Mesendoderm (in vitro differentiated cells): ENCODE results near the gene PCNT.

ENCODE experiments used
- DNase-seq: peaks from one replicate; pipeline ENCODE4 v3.0.0; 2013
- H2AK5ac ChIP-seq: 2 replicates; pipeline ENCODE4 v1.6.1; 2013; ENCODE audit warnings: low read length, inconsistent platforms
- H2BK120ac ChIP-seq: 2 replicates; pipeline ENCODE4 v1.6.1; 2013; ENCODE audit warnings: low read depth, mild to moderate bottlenecking, low read length, moderate library complexity, mixed read lengths
- H2BK15ac ChIP-seq: replicated peaks from 2 replicates; pipeline ENCODE4 v1.6.1; 2013; ENCODE audit warnings: low read depth, mild to moderate bottlenecking, moderate library complexity
- H2BK5ac ChIP-seq: 2 replicates; pipeline ENCODE4 v1.6.1; 2013; ENCODE audit warnings: low read length, inconsistent platforms
- H3K18ac ChIP-seq: 2 replicates; pipeline ENCODE4 v1.6.1; 2013; ENCODE audit warnings: mild to moderate bottlenecking, low read length, mixed read lengths
- H3K23ac ChIP-seq: one replicate; pipeline ENCODE4 v1.6.1; 2013; ENCODE audit warnings: low read length
- H3K27ac ChIP-seq: 2 replicates; pipeline ENCODE4 v1.5.1; 2013; ENCODE audit warnings: low read depth, mild to moderate bottlenecking, inconsistent platforms, low read length, moderate library complexity
- H3K27me3 ChIP-seq: 2 replicates; pipeline ENCODE4 v1.6.1; 2013; ENCODE audit warnings: low read length, control low read depth, mild to moderate bottlenecking, inconsistent platforms; ENCODE audit not compliant: insufficient read depth, poor library complexity
- H3K36me3 ChIP-seq: 2 replicates; pipeline ENCODE4 v1.6.1; 2013; ENCODE audit warnings: low read length, inconsistent platforms; ENCODE audit not compliant: control insufficient read depth, insufficient read depth
- H3K4ac ChIP-seq: one replicate; pipeline ENCODE4 v1.6.1; 2013; ENCODE audit warnings: low read depth, mild to moderate bottlenecking, low read length, moderate library complexity
- H3K4me1 ChIP-seq: 2 replicates; pipeline ENCODE4 v1.6.1; 2013; ENCODE audit warnings: low read depth, low read length, inconsistent platforms; ENCODE audit not compliant: control insufficient read depth
- H3K4me2 ChIP-seq: 2 replicates; pipeline ENCODE4 v1.6.1; 2013; ENCODE audit warnings: low read length
- H3K4me3 ChIP-seq: 2 replicates; pipeline ENCODE4 v1.5.1; 2013; ENCODE audit warnings: mild to moderate bottlenecking, low read length
- H3K56ac ChIP-seq: one replicate; pipeline ENCODE4 v1.6.1; 2013; ENCODE audit warnings: low read length
- H3K79me1 ChIP-seq: 2 replicates; pipeline ENCODE4 v1.6.1; 2013; ENCODE audit warnings: low read length, inconsistent platforms
- H3K79me2 ChIP-seq: 2 replicates; pipeline ENCODE4 v1.6.1; 2013; ENCODE audit warnings: mild to moderate bottlenecking, low read length; ENCODE audit not compliant: control insufficient read depth, insufficient read depth
- H3K9ac ChIP-seq: 2 replicates; pipeline ENCODE4 v1.6.1; 2013; ENCODE audit warnings: low read length, inconsistent platforms
- H4K5ac ChIP-seq: one replicate; pipeline ENCODE4 v1.6.1; 2013; ENCODE audit warnings: low read length
- H4K8ac ChIP-seq: one replicate; pipeline ENCODE4 v1.6.1; 2013; ENCODE audit warnings: low read depth, mild to moderate bottlenecking, control low read depth, low read length, moderate library complexity
- WGBS: extraction: QIAGEN DNeasy Blood & Tissue Kit; methylation state at CpG from one replicate; pipeline ENCODE4 v1.1.7; 2013; ENCODE audit warnings: low lambda C conversion rate, missing lambda C conversion rate; ENCODE audit not compliant: insufficient coverage; ENCODE audit errors: extremely low coverage; 5-methylcytosine and 5-hydroxymethylcytosine counted together

PCNT gene

DNA sequence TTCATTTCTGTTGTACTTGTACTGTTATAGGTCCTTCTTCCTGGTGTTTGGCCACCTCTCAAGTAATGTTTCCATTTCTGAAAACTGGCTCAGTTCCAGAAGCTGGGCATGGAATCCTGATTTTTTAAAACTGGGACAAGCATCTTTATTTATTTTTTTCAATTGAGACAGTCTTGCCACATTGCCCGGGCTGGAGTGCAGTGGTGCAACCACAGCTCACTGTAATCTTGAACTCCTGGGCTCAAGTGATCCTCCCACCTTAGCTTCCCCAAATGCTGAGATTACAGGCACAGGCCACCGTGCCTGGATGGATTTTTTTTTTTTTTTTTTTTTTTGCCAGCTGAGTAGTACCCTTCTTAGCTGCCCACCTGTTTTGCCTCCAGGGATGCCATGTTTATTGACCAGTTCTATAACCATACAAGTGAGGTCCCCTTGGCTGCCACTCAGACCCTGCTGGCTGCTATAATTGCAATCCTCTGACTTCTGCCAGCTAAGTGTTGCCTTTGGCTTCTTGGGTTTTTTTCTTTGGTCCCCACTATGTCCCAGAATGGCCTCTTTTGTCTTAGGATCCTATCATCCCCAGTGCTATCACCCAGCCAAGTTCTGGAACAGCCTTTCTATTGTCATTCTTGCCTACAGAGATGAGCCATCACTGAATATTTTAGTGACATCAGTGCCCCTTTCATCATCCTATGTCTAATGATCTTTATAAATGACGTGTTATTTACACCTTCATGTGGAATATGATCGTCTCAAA lies 130.9 kb downstream of the PCNT start:
- no peak for DNase-seq
- no peak overlapping the region for H3K4me2 ChIP-seq
- H3K79me2 ChIP-seq = peaks cover 6% of the 10 kb centered on the region
- no peak overlapping the region for H2BK15ac ChIP-seq
- no peak overlapping the region for H3K4me3 ChIP-seq
- H3K79me1 ChIP-seq = peaks cover 12% of the 10 kb centered on the region
- H2BK5ac ChIP-seq = no peak overlapping the region
- H2BK120ac ChIP-seq = no peak overlapping the region
- H2AK5ac ChIP-seq = no peak overlapping the region
- H3K23ac ChIP-seq = no peak overlapping the region
- no peak overlapping the region for H3K18ac ChIP-seq
- no peaks in the 10 kb centered on the region for H3K36me3 ChIP-seq
- WGBS = no CpG with 5 or more reads among the region's 4 CpGs
- no peak overlapping the region for H4K5ac ChIP-seq
- no peak overlapping the region for H3K27ac ChIP-seq
- H3K4ac ChIP-seq = no peak overlapping the region
- H4K8ac ChIP-seq = no peak overlapping the region
- no peak overlapping the region for H3K9ac ChIP-seq
- no peak overlapping the region for H3K56ac ChIP-seq
- peaks cover 2% of the 10 kb centered on the region for H3K4me1 ChIP-seq
- no peaks in the 10 kb centered on the region for H3K27me3 ChIP-seq

DNA sequence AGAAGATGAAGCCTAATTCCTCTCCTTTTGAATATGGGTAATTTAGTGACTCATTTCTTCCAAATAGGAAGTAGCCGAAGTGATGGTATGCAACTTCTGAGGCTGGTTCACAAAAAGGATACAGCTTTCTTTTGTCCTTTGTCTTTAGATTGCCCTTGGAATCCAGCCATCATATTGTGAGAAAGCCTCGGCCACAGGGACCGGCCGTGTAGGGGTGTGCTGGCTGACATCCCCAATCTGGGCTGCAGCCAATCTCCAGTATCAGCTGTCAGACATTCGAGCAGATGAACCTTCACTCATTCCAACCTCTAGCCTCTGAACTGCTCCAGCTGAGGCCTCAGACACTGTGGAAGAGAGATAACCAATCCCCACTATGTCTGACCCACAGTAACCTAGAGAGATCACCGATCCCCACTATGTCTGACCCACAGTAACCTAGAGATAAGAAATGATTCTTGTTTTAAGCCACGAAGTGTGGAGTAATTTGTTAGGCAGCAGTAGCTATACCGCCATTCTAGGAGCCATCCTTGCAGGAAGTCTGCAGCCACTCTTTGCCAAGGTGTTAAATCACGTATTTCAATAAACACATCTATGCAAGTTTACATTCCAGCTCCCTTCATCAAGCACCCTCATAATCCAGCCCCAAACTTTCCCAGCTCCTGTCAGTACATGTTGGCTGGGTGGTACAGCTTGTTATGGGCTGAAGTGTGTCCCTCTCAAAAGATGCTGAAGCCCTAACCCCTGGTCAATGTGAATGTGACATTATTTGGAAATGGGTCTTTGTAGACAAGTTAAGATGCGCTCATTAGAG lies 131.8 kb downstream of the PCNT start:
- H4K8ac ChIP-seq = no peak overlapping the region
- H3K9ac ChIP-seq = no peak overlapping the region
- WGBS = no CpG with 5 or more reads among the region's 10 CpGs
- no peak overlapping the region for H3K4me3 ChIP-seq
- no peak overlapping the region for H3K18ac ChIP-seq
- H3K79me2 ChIP-seq = peaks cover 6% of the 10 kb centered on the region
- H2BK5ac ChIP-seq = no peak overlapping the region
- H3K27me3 ChIP-seq = no peaks in the 10 kb centered on the region
- H4K5ac ChIP-seq = no peak overlapping the region
- no peak overlapping the region for H2AK5ac ChIP-seq
- DNase-seq = peak; percentile 8
- no peak overlapping the region for H3K56ac ChIP-seq
- H3K23ac ChIP-seq = no peak overlapping the region
- H3K4me1 ChIP-seq = peaks cover 2% of the 10 kb centered on the region
- no peak overlapping the region for H2BK120ac ChIP-seq
- H3K27ac ChIP-seq = no peak overlapping the region
- H3K4ac ChIP-seq = no peak overlapping the region
- H2BK15ac ChIP-seq = no peak overlapping the region
- no peaks in the 10 kb centered on the region for H3K36me3 ChIP-seq
- peaks cover 12% of the 10 kb centered on the region for H3K79me1 ChIP-seq
- no peak overlapping the region for H3K4me2 ChIP-seq

DNA sequence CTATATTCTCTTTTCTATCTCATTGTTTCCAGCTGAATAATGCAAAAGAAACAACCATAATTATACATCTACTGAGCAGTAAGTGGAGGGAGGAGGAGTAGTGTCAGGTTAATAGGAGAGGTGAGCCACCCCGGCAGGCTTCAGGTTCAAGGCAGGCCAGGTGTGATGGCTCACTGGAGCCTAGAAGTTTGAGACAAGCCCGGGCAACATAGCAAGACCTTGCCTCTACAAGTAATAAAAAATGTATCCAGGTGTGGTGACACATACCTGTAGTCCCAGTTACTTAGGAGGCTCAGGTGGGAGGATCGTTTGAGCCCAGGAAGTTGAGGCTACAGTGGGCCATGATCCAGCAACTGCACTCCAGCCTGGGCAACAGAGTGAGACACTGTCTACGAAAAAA lies 132.8 kb downstream of the PCNT start:
- no peaks in the 10 kb centered on the region for H3K27me3 ChIP-seq
- H4K5ac ChIP-seq = no peak overlapping the region
- H2BK5ac ChIP-seq = no peak overlapping the region
- WGBS = no CpG with 5 or more reads among the region's 4 CpGs
- no peak overlapping the region for H3K4ac ChIP-seq
- H2BK15ac ChIP-seq = no peak overlapping the region
- H2BK120ac ChIP-seq = no peak overlapping the region
- H3K18ac ChIP-seq = no peak overlapping the region
- H3K36me3 ChIP-seq = no peaks in the 10 kb centered on the region
- no peak overlapping the region for H3K23ac ChIP-seq
- no peak for DNase-seq
- H3K9ac ChIP-seq = no peak overlapping the region
- H2AK5ac ChIP-seq = no peak overlapping the region
- no peak overlapping the region for H3K27ac ChIP-seq
- H3K4me2 ChIP-seq = no peak overlapping the region
- H4K8ac ChIP-seq = no peak overlapping the region
- H3K79me2 ChIP-seq = peaks cover 6% of the 10 kb centered on the region
- H3K79me1 ChIP-seq = peaks cover 12% of the 10 kb centered on the region
- no peak overlapping the region for H3K4me3 ChIP-seq
- H3K56ac ChIP-seq = no peak overlapping the region
- H3K4me1 ChIP-seq = peaks cover 2% of the 10 kb centered on the region

DNA sequence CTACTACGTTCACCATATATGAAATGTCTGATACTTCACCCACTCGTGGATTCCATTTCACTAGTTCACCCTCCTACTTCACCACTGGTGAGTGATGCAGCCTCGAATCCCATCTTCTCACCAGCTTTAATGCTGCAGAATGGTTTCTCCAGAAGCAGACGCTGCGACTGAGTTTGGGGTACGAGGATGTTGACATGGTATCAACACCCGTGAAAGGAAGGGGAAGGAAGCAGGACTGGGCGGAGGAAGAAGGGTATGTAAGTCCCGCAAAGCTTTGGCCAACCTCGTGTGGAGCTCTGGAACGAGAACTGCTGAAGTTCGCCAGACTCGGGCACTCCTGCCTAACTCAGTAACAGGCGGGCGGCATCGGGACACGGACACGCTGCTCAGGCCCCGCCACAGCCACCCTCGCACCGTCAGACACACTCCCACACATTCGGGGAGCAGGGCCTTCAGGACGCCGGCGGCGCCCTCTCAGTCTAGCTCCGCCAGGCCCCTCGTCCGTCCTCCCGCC lies 133.9 kb downstream of the PCNT start:
- Histone ChIP-seq H3K4me1 (peaks cover 2% of the 10 kb centered on the region), H3K27ac (peak overlapping the region; percentile 59), H3K4ac (peak overlapping the region; percentile 11), H2BK120ac (no peak overlapping the region), H3K27me3 (no peaks in the 10 kb centered on the region), H3K36me3 (no peaks in the 10 kb centered on the region), H3K9ac (peak overlapping the region; percentile 99), H3K4me2 (peak overlapping the region; percentile 100), H2BK15ac (no peak overlapping the region), H3K56ac (peak overlapping the region; percentile 100), H4K8ac (no peak overlapping the region), H3K79me2 (peaks cover 8% of the 10 kb centered on the region), H2AK5ac (peak overlapping the region; percentile 76), H4K5ac (no peak overlapping the region), H3K23ac (no peak overlapping the region), H3K79me1 (peaks cover 15% of the 10 kb centered on the region), H3K18ac (peak overlapping the region; percentile 41), H2BK5ac (no peak overlapping the region), H3K4me3 (peak overlapping the region; percentile 97)
- WGBS = no CpG with 5 or more reads among the region's 30 CpGs
- DNase-seq = peak; percentile 66

DNA sequence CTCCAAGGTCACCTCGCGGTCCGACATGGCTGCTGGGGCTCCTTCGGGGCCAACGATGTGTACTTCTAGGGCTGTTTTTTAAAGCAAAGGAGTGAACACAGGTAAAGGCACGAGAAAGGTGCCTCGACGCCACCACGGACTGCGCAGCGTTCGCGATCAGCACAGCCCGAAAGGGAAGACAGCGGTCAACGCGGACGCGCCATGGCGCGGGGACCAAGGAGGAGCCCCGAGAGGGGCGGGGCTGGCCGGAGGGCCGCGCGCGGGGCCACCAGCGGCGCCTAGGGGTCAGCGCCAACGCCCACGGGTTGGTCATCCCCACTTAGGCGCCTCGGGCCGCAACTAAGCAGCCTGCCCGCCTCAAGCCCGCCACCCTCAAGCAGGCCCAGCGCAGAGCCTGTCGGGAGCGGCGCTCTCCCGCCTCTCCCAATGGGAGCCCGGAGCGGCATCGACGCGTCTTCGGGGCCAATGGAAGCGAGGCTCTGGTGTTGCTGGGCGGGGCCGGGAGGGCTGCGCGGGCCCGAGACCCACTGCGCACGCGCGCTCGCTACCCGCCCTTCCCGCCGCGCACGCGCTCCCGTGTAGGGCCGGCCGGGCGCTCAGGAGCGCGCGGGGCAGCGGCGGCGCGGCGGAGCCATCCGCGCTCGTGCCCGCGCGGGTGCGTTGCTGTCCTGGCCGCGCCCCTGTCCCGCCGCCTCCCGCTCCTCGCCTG lies 134.5 kb downstream of the PCNT start, which contains the start of gene DIP2A:
TSS of gene DIP2A (plus strand) at position 577 of the 709 bp plus-strand sequence. CDS start 241 bp downstream, outside the sequence.
- Histone ChIP-seq H4K5ac (no peak within 1 kb of the TSS), H3K4me2 (peak within 1 kb of the TSS; percentile 100), H3K27me3 (no peaks in the 10 kb centered on the region), H3K79me1 (peaks cover 15% of the 10 kb centered on the region), H3K9ac (peak within 1 kb of the TSS; percentile 99), H3K23ac (no peak within 1 kb of the TSS), H3K4ac (peak within 1 kb of the TSS; percentile 76), H2BK120ac (peak within 1 kb of the TSS; percentile 30), H3K79me2 (peaks cover 8% of the 10 kb centered on the region), H3K18ac (peak within 1 kb of the TSS; percentile 41), H4K8ac (no peak within 1 kb of the TSS), H2BK15ac (no peak within 1 kb of the TSS), H2BK5ac (peak within 1 kb of the TSS; percentile 72), H3K4me3 (peak within 1 kb of the TSS; percentile 97), H3K56ac (peak within 1 kb of the TSS; percentile 100), H3K4me1 (peaks cover 2% of the 10 kb centered on the region), H3K36me3 (no peaks in the 10 kb centered on the region), H3K27ac (peak within 1 kb of the TSS; percentile 59), H2AK5ac (peak within 1 kb of the TSS; percentile 76)
- no CpG with 5 or more reads among the region's 91 CpGs for WGBS
- peak; percentile 99 for DNase-seq
